HEK293 (cell line): ENCODE measurements around the gene POFUT2.

ENCODE experiments used
- CTCF ChIA-PET: fragments of 350-600 bp; formaldehyde crosslinking; extraction: SDS; loops from one replicate; lab custom pipeline; 2021; ENCODE audit warnings: antibody characterized with exemption; lab: Yijun Ruan, JAX
- POLR2A ChIA-PET: fragments of 300-600 bp; formaldehyde crosslinking; extraction: SDS; loops from one replicate; lab custom pipeline; 2020; ENCODE audit warnings: antibody characterized with exemption, inconsistent platforms; lab: Yijun Ruan, JAX
- H3K27ac ChIP-seq: fragments of 200-500 bp; sonication (Bioruptor generic); 2 replicates; pipeline ENCODE4 v1.5.1; 2014; ENCODE audit warnings: low read depth, low read length, control low read depth, inconsistent platforms; ENCODE audit errors: extremely low read depth
- H3K36me3 ChIP-seq, 2 experiments: fragments of 200-500 bp in 1 of 2; sonication (Bioruptor generic) in 1 of 2; 1 replicate in 1 of 2; 2 replicates in 1 of 2; pipeline ENCODE4 v1.5.1; 2014 to 2017; ENCODE audit warnings: inconsistent platforms in 2 of 2, low read length in 2 of 2; ENCODE audit not compliant: control insufficient read depth in 2 of 2, insufficient read depth in 1 of 2
- H3K4me1 ChIP-seq: fragments of 200-500 bp; sonication (Bioruptor generic); 2 replicates; pipeline ENCODE4 v1.5.1; 2014; ENCODE audit warnings: mild to moderate bottlenecking, low read length, inconsistent platforms; ENCODE audit not compliant: control insufficient read depth, insufficient read depth
- H3K4me3 ChIP-seq: 2 replicates; pipeline ENCODE4 v1.5.1; 2011; ENCODE audit warnings: low read depth, mild to moderate bottlenecking, control low read depth, low read length, moderate library complexity
- H3K9me3 ChIP-seq: fragments of 200-500 bp; sonication (Bioruptor generic); 2 replicates; pipeline ENCODE4 v1.5.1; 2014; ENCODE audit warnings: low read depth, low read length, inconsistent platforms; ENCODE audit not compliant: control insufficient read depth, insufficient read depth
- GFI1B ChIP-seq: fragments of 450-650 bp; formaldehyde crosslinking; IDR thresholded peaks from 2 replicates; pipeline ENCODE4 v1.5.1; 2016; ENCODE audit warnings: missing biosample characterization, missing genetic modification characterization
- GLIS2 ChIP-seq: fragments of 450-650 bp; formaldehyde crosslinking; IDR thresholded peaks from 2 replicates; pipeline ENCODE4 v1.5.1; 2016; ENCODE audit warnings: missing biosample characterization, missing genetic modification characterization
- INSM2 ChIP-seq: fragments of 450-650 bp; formaldehyde crosslinking; IDR thresholded peaks from 2 replicates; pipeline ENCODE4 v1.5.1; 2016; ENCODE audit warnings: missing biosample characterization, missing genetic modification characterization
- KLF8 ChIP-seq: fragments of 450-650 bp; formaldehyde crosslinking; IDR thresholded peaks from 2 replicates; pipeline ENCODE4 v1.5.1; 2016; ENCODE audit warnings: missing biosample characterization, missing genetic modification characterization
- KLF9 ChIP-seq: fragments of 450-650 bp; formaldehyde crosslinking; IDR thresholded peaks from 2 replicates; pipeline ENCODE4 v1.5.1; 2016; ENCODE audit warnings: missing biosample characterization, missing genetic modification characterization, low read depth
- PRDM6 ChIP-seq: fragments of 450-650 bp; formaldehyde crosslinking; IDR thresholded peaks from 2 replicates; pipeline ENCODE4 v1.5.1; 2017; ENCODE audit warnings: missing biosample characterization, missing genetic modification characterization
- SCRT1 ChIP-seq: fragments of 450-650 bp; formaldehyde crosslinking; IDR thresholded peaks from 2 replicates; pipeline ENCODE4 v1.5.1; 2016; ENCODE audit warnings: missing biosample characterization, missing genetic modification characterization, borderline replicate concordance
- SETDB1 ChIP-seq: IDR thresholded peaks from one replicate; pipeline ENCODE4 v1.6.1; 2017; ENCODE audit warnings: mild to moderate bottlenecking, low read length, moderate library complexity, mixed read lengths; ENCODE audit not compliant: insufficient read length
- TRIM28 ChIP-seq: IDR thresholded peaks from 2 replicates; pipeline ENCODE4 v1.6.1; 2011; ENCODE audit warnings: low read length, control low read depth, borderline replicate concordance
- ZBTB21 ChIP-seq: fragments of 450-650 bp; formaldehyde crosslinking; IDR thresholded peaks from 2 replicates; pipeline ENCODE4 v1.5.1; 2017; ENCODE audit warnings: missing biosample characterization, missing genetic modification characterization
- ZBTB7A ChIP-seq: fragments of 450-650 bp; formaldehyde crosslinking; IDR thresholded peaks from 2 replicates; pipeline ENCODE4 v1.5.1; 2016; ENCODE audit warnings: low read depth, missing biosample characterization, missing genetic modification characterization
- ZNF132 ChIP-seq: fragments of 450-650 bp; formaldehyde crosslinking; IDR thresholded peaks from 2 replicates; pipeline ENCODE4 v1.5.1; 2017; ENCODE audit warnings: missing biosample characterization, missing genetic modification characterization, borderline replicate concordance
- ZNF169 ChIP-seq: fragments of 450-650 bp; formaldehyde crosslinking; IDR thresholded peaks from 2 replicates; pipeline ENCODE4 v1.5.1; 2016; ENCODE audit warnings: missing biosample characterization, missing genetic modification characterization
- ZNF214 ChIP-seq: fragments of 450-650 bp; formaldehyde crosslinking; IDR thresholded peaks from 2 replicates; pipeline ENCODE4 v1.5.1; 2017; ENCODE audit warnings: missing biosample characterization, mild to moderate bottlenecking, missing genetic modification characterization, borderline replicate concordance
- ZNF24 ChIP-seq: fragments of 450-650 bp; formaldehyde crosslinking; IDR thresholded peaks from 2 replicates; pipeline ENCODE4 v1.5.1; 2016; ENCODE audit warnings: missing biosample characterization, missing genetic modification characterization
- ZNF266 ChIP-seq: fragments of 450-650 bp; formaldehyde crosslinking; IDR thresholded peaks from 2 replicates; pipeline ENCODE4 v1.5.1; 2016; ENCODE audit warnings: missing biosample characterization, missing genetic modification characterization, low read depth
- ZNF510 ChIP-seq: fragments of 450-650 bp; formaldehyde crosslinking; IDR thresholded peaks from 2 replicates; pipeline ENCODE4 v1.5.1; 2018; ENCODE audit warnings: mild to moderate bottlenecking, missing genetic modification characterization, missing biosample characterization; ENCODE audit not compliant: insufficient replicate concordance
- ZNF558 ChIP-seq: fragments of 450-650 bp; formaldehyde crosslinking; IDR thresholded peaks from 2 replicates; pipeline ENCODE4 v1.5.1; 2016; ENCODE audit warnings: missing biosample characterization, missing genetic modification characterization
- ZNF561 ChIP-seq: fragments of 450-650 bp; IDR thresholded peaks from 2 replicates; pipeline ENCODE4 v1.5.1; 2018; ENCODE audit warnings: missing biosample characterization, missing genetic modification characterization, borderline replicate concordance
- ZNF596 ChIP-seq: fragments of 450-650 bp; IDR thresholded peaks from 2 replicates; pipeline ENCODE4 v1.5.0; 2018; ENCODE audit warnings: missing biosample characterization, mild to moderate bottlenecking, missing genetic modification characterization, moderate library complexity
- ZNF621 ChIP-seq: fragments of 450-650 bp; formaldehyde crosslinking; IDR thresholded peaks from 2 replicates; pipeline ENCODE4 v1.5.1; 2017; ENCODE audit warnings: missing biosample characterization, missing genetic modification characterization
- ZNF677 ChIP-seq: fragments of 450-650 bp; IDR thresholded peaks from 2 replicates; pipeline ENCODE4 v1.5.0; 2018; ENCODE audit warnings: missing biosample characterization, mild to moderate bottlenecking, missing genetic modification characterization, moderate library complexity
- ZNF701 ChIP-seq: fragments of 450-650 bp; formaldehyde crosslinking; IDR thresholded peaks from 2 replicates; pipeline ENCODE4 v1.5.1; 2016; ENCODE audit warnings: missing biosample characterization, missing genetic modification characterization
- ZNF747 ChIP-seq: fragments of 450-650 bp; formaldehyde crosslinking; IDR thresholded peaks from 2 replicates; pipeline ENCODE4 v1.5.1; 2016; ENCODE audit warnings: missing biosample characterization, missing genetic modification characterization
- ZNF768 ChIP-seq: fragments of 450-650 bp; formaldehyde crosslinking; IDR thresholded peaks from 2 replicates; pipeline ENCODE4 v1.5.1; 2018; ENCODE audit warnings: missing biosample characterization, mild to moderate bottlenecking, missing genetic modification characterization
- TF ChIP-seq, protein P1 (sequence below): fragments of 450-650 bp; formaldehyde crosslinking; IDR thresholded peaks from 2 replicates; pipeline ENCODE4 v1.5.1; 2017; ENCODE audit warnings: missing biosample characterization, missing genetic modification characterization
- TF ChIP-seq, protein P2 (sequence below): sonication (generic); formaldehyde crosslinking; IDR thresholded peaks from 2 replicates; pipeline ENCODE4 v1.8.1; 2022; ENCODE audit warnings: mild to moderate bottlenecking, moderate library complexity, missing genetic modification reagents

The POFUT2 gene

DNA sequence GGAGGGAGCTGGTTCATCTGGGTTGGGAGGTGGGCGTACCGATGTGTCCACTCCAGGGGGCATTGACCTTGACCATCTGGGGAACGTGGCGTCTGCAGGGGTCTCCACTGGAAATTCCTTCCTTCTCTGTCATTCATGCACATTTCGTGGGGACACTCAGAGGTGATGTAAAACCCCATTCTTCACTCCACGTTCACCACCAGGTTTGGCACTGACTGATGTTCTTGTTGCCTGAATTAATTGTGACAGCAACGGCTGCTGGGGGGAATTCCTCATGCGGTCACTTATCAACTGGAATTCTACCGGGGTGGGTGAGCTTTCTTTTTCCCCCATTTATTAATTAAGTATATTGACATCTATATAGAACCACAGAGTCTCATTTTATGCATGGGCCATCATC lies 18.1 kb upstream of the POFUT2 start (continued):
- TF ChIP-seq, protein P1, sequence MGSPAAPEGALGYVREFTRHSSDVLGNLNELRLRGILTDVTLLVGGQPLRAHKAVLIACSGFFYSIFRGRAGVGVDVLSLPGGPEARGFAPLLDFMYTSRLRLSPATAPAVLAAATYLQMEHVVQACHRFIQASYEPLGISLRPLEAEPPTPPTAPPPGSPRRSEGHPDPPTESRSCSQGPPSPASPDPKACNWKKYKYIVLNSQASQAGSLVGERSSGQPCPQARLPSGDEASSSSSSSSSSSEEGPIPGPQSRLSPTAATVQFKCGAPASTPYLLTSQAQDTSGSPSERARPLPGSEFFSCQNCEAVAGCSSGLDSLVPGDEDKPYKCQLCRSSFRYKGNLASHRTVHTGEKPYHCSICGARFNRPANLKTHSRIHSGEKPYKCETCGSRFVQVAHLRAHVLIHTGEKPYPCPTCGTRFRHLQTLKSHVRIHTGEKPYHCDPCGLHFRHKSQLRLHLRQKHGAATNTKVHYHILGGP = no peak
- TF ChIP-seq ZNF701 = no peak
- no peak for TF ChIP-seq SETDB1
- TF ChIP-seq KLF9 (tag by site-specific recombination) = no peak

DNA sequence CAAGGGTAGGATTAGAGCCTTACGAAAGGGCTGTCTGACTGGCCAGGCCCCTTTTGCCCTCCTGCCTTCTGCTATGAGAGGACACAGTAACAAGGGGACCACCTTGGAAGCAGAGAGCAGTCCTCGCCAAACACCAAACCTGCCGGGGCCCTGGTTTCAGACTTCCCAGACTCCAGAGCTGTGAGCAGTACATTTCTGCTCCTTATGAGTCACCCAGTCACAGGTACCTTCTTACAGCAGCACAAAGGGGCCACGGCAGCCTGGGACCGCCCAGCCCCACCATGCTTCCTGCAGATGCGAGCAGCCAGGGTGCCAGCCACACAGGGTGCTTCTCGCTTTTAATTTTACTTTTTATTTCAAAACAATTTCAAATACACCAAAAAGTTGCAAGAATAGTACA lies 17.2 kb upstream of the POFUT2 start:
- POLR2A ChIA-PET = no interaction called here
- no peak overlapping the region for H3K4me3 ChIP-seq
- TF ChIP-seq ZNF266 (peak; percentile 39; the same call in 1 of the 2 replicates), ZNF596 (no peak), ZNF132 (no peak)
- TF ChIP-seq, all 188 proteins: peak for 1
- Histone ChIP-seq H3K4me1 (no peaks in the 10 kb centered on the region), H3K9me3 (no peaks in the 10 kb centered on the region), H3K27ac (no peak overlapping the region), H3K36me3 (peaks cover 0 to under 1% of the 10 kb centered on the region in 2 experiments; a peak in 1 of 3 replicates)
- CTCF ChIA-PET = no interaction called here

- Histone ChIP-seq H3K27ac (no peak overlapping the region), H3K36me3 (no peaks in the 10 kb centered on the region), H3K9me3 (no peaks in the 10 kb centered on the region), H3K4me1 (no peaks in the 10 kb centered on the region), H3K4me3 (no peak overlapping the region)
- TF ChIP-seq ZNF677 (tag by site-specific recombination) = no peak
- no peak for TF ChIP-seq GFI1B
- TF ChIP-seq ZNF621 (tag by site-specific recombination) = no peak
- TF ChIP-seq ZNF747 = no peak
- TF ChIP-seq KLF8 (tag by site-specific recombination) = no peak
- TF ChIP-seq ZNF169 = no peak
- no peak for TF ChIP-seq ZNF561
- no peak for TF ChIP-seq SCRT1 (tag by site-specific recombination)
- no peak for TF ChIP-seq ZNF510 (tag by site-specific recombination)
- TF ChIP-seq ZNF768 (tag by site-specific recombination) = no peak
- TF ChIP-seq ZNF558 (tag by site-specific recombination) = no peak
- TF ChIP-seq, protein P2, sequence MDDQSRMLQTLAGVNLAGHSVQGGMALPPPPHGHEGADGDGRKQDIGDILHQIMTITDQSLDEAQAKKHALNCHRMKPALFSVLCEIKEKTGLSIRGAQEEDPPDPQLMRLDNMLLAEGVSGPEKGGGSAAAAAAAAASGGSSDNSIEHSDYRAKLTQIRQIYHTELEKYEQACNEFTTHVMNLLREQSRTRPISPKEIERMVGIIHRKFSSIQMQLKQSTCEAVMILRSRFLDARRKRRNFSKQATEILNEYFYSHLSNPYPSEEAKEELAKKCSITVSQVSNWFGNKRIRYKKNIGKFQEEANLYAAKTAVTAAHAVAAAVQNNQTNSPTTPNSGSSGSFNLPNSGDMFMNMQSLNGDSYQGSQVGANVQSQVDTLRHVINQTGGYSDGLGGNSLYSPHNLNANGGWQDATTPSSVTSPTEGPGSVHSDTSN = no peak
- no peak for TF ChIP-seq ZNF24 (tag by site-specific recombination)
- no peak for TF ChIP-seq ZBTB7A (tag by site-specific recombination)
- TF ChIP-seq GLIS2 (tag by site-specific recombination) = no peak
- TF ChIP-seq PRDM6 (tag by site-specific recombination) = no peak
- no peak for TF ChIP-seq ZNF214 (tag by site-specific recombination)
- no peak for TF ChIP-seq ZBTB21 (tag by site-specific recombination)
- no peak for TF ChIP-seq TRIM28
- TF ChIP-seq INSM2 (tag by site-specific recombination) = no peak
- ChIA-PET POLR2A (no interaction called here), CTCF (no interaction called here)
Observed at GRCh38 chr21:45304476-45304830, 16.8 kb upstream of the POFUT2 start.
